A673 (cell line): Measurements from ENCODE around the gene TAP2.
"Not testable (repeated sequence)": the region's sequence is repeated elsewhere in the genome, so short reads cannot be mapped to it uniquely, and the experiment has no call there.

Experiments used
- EZH2 ChIP-seq: fragments of 200-600 bp; sonication (generic); IDR thresholded peaks from 2 replicates; pipeline ENCODE4 v1.6.1; 2017; ENCODE audit warnings: borderline replicate concordance, low read depth, mild to moderate bottlenecking, mixed read lengths, antibody characterized with exemption, low read length; ENCODE audit not compliant: poor library complexity, severe bottlenecking
- TF ChIP-seq, protein P1 (sequence below): fragments of 300-800, 200-600 bp; sonication (generic); conservative IDR thresholded peaks from 2 replicates; pipeline ENCODE4 v1.5.1; 2017; ENCODE audit warnings: low read depth, mild to moderate bottlenecking, antibody characterized with exemption, low read length, moderate library complexity, mixed read lengths

DNA sequence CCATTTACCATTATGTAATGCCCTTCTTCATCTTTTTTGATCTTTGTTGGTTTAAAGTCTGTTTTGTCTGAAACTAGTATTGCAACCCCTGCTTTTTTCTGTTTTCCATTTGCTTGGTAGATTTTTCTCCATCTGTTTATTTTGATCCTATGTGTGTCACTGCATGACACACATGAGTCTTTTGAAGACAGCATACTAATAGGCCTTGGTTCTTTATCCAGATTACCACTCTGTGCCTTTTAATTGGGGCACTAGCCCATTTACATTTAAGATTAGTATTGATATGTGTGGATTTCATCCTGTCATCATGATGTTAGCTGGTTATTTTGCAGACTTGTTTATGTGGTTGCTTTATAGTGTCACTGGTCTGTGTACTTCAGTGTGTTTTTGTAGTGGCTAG, 33.1 kb downstream of the TAP2 start:
- TF ChIP-seq, protein P1, sequence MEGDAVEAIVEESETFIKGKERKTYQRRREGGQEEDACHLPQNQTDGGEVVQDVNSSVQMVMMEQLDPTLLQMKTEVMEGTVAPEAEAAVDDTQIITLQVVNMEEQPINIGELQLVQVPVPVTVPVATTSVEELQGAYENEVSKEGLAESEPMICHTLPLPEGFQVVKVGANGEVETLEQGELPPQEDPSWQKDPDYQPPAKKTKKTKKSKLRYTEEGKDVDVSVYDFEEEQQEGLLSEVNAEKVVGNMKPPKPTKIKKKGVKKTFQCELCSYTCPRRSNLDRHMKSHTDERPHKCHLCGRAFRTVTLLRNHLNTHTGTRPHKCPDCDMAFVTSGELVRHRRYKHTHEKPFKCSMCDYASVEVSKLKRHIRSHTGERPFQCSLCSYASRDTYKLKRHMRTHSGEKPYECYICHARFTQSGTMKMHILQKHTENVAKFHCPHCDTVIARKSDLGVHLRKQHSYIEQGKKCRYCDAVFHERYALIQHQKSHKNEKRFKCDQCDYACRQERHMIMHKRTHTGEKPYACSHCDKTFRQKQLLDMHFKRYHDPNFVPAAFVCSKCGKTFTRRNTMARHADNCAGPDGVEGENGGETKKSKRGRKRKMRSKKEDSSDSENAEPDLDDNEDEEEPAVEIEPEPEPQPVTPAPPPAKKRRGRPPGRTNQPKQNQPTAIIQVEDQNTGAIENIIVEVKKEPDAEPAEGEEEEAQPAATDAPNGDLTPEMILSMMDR = not testable (repeated sequence)
- not testable (repeated sequence) for TF ChIP-seq EZH2
